Stimulated activated CD4-positive, alpha-beta T cell treated with anti-CD3 and anti-CD28 coated beads, Interleukin-12 subunit alpha, Interleukin-12 subunit beta, amount 100 ng/mL, for 4 hours (primary cell): ENCODE measurements around the gene FHIT.

Experiments
- DNase-seq: peaks from one replicate; pipeline ENCODE4 v3.0.0-alpha.2; 2020

Gene FHIT

GRCh38 chr3:60812502-60812901 is 438.8 kb downstream of the FHIT start:
- DNase-seq, result no peak

- no peak for DNase-seq
Observed at GRCh38 chr3:60810881-60811280, 440.4 kb downstream of the FHIT start.

- no peak for DNase-seq
Observed at GRCh38 chr3:60809857-60810610, 441.2 kb downstream of the FHIT start.

GRCh38 chr3:60803216-60804173 is 447.8 kb downstream of the FHIT start:
- no peak for DNase-seq

- DNase-seq, result no peak
Observed at GRCh38 chr3:60801307-60801706, 449.9 kb downstream of the FHIT start.

- no peak for DNase-seq
Observed at GRCh38 chr3:60798456-60798855, 452.8 kb downstream of the FHIT start.

- DNase-seq, result no peak
Observed at GRCh38 chr3:60792249-60792852, 458.9 kb downstream of the FHIT start.

- DNase-seq, result no peak
Observed at GRCh38 chr3:60788185-60788584, 463.1 kb downstream of the FHIT start.

GRCh38 chr3:60781935-60782334 is 469.3 kb downstream of the FHIT start:
- DNase-seq, result no peak

- no peak for DNase-seq
Observed at GRCh38 chr3:60779637-60780036, 471.6 kb downstream of the FHIT start.

GRCh38 chr3:60775985-60776384 is 475.3 kb downstream of the FHIT start:
- DNase-seq, result no peak

- DNase-seq, result no peak
Observed at GRCh38 chr3:60774617-60775016, 476.6 kb downstream of the FHIT start.

GRCh38 chr3:60772584-60772983 is 478.7 kb downstream of the FHIT start:
- DNase-seq, result no peak

GRCh38 chr3:60771766-60772165 is 479.5 kb downstream of the FHIT start:
- DNase-seq, result no peak

GRCh38 chr3:60770532-60770931 is 480.7 kb downstream of the FHIT start:
- DNase-seq, result no peak

- DNase-seq, result no peak
Observed at GRCh38 chr3:60767536-60767935, 483.7 kb downstream of the FHIT start.

- no peak for DNase-seq
Observed at GRCh38 chr3:60765776-60766175, 485.5 kb downstream of the FHIT start.

- no peak for DNase-seq
Observed at GRCh38 chr3:60764870-60765269, 486.4 kb downstream of the FHIT start.

GRCh38 chr3:60760145-60760544 is 491.1 kb downstream of the FHIT start:
- DNase-seq, result no peak

- no peak for DNase-seq
Observed at GRCh38 chr3:60759439-60759838, 491.8 kb downstream of the FHIT start.

GRCh38 chr3:60758831-60759230 is 492.4 kb downstream of the FHIT start:
- no peak for DNase-seq

GRCh38 chr3:60758171-60758570 is 493.1 kb downstream of the FHIT start:
- DNase-seq, result no peak

GRCh38 chr3:60757724-60758123 is 493.5 kb downstream of the FHIT start:
- no peak for DNase-seq
